Activated T-cell treated with anti-CD3 and anti-CD28 coated beads for 1 hour (primary cell): Measurements from ENCODE around the gene RAB40B.

ENCODE experiments used
- DNase-seq: peaks from one replicate; pipeline ENCODE4 v3.0.0-alpha.2; 2020; ENCODE audit warnings: low read depth

The RAB40B gene

DNA sequence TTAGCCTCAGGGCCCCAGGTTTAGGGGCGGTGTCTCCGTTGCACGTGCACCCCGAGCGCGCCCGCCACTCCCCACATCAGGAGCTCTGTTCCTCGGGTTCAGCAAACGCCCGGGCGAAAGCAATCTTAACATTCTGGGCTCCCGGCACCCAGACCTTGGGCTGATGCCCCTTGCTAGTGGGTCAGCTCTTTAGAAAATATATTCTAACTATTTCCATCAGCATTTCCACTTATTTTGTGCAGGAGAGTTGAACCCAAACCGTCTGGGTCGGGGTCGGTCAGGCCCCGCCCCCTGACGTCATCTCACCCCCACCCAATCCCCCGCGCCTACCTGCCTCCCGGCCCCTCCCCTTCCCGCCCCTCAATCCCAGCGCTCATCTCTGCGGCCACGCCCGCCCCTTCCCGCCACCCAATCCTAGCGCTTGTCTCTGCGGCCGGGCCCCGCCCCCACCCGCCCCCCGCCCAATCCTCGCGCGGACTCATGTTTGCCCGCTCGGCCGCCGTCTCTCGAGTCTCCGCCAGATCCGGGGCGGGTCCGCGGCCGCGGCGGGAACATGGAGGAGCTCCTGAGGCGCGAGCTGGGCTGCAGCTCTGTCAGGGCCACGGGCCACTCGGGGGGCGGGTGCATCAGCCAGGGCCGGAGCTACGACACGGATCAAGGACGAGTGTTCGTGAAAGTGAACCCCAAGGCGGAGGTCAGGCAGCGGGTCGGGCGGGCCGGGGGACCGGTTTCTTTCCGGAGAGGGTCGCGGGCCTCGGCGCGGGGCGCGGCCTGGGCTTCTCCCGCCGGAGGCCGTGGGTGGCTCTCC is 17.9 kb upstream of the RAB40B start, which contains the start of gene FN3KRP:
FN3KRP (plus strand) TSS at position 504 of the 808 bp plus-strand sequence; CDS start at position 554, 50 bp downstream.
- peak; percentile 93 for DNase-seq

DNA sequence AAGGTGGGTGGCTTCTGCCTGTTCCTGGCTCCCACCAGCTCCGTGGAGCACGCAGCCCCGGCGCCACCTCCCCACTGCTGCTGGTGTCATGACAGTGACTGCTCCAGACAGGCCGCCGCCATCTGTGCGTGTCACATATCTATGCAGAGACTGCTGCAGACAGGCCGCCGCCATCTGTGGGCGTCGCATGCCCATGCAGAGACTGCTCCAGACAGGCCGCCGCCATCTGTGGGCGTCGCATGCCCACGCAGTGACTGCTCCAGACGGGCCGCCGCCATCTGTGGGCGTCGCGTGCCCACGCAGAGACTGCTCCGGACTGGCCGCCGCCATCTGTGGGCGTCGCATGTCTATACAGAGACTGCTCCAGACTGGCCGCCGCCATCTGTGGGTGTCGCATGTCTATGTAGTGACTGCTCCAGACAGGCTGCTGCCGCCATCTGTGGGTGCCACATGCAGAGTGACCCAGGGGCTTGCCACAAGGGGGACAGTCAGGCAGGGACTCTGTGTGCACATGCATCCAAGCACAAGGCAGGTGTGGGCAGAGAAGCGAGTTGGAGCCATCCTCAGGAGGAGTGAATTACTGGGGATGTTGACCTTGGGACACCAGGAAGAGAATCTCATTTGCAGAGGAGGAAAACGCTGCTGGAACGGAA is 14.7 kb upstream of the RAB40B start:
- no peak for DNase-seq

DNA sequence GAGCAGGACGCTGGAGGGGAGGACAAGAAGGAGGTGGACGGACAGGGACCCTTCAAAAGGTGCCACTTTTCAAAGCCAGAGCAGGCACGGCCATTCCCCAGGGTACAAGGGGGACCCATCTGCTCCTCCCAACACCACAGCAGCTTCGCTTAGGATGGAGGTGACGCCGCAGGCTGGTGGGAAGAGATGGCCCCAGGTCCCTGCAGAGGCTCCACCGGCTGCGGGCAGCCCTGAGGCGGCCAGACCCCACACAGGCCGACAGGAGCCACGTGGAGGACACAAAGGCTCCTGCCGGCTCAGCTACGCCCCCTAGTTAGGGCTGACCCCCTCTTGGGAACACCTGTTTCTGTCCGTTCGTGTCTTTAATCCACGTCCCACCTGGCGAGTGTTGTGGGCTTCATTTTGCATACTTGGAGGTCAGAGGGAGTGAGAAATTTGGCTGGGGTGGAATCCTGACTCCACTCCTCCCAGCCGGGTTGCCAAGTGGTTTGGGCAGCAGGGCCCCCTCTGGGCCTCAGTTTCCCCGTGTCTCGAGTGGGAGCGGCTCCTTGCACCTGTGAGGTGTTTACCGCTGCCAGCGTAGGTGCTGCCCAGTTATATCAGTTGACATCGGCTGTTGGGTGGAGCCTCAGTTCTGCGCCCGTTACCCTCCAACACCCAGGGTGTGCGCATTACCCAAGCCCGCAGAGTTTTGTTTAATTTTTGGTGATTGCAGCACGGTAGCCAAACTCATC is 12.2 kb upstream of the RAB40B start:
- no peak for DNase-seq

DNA sequence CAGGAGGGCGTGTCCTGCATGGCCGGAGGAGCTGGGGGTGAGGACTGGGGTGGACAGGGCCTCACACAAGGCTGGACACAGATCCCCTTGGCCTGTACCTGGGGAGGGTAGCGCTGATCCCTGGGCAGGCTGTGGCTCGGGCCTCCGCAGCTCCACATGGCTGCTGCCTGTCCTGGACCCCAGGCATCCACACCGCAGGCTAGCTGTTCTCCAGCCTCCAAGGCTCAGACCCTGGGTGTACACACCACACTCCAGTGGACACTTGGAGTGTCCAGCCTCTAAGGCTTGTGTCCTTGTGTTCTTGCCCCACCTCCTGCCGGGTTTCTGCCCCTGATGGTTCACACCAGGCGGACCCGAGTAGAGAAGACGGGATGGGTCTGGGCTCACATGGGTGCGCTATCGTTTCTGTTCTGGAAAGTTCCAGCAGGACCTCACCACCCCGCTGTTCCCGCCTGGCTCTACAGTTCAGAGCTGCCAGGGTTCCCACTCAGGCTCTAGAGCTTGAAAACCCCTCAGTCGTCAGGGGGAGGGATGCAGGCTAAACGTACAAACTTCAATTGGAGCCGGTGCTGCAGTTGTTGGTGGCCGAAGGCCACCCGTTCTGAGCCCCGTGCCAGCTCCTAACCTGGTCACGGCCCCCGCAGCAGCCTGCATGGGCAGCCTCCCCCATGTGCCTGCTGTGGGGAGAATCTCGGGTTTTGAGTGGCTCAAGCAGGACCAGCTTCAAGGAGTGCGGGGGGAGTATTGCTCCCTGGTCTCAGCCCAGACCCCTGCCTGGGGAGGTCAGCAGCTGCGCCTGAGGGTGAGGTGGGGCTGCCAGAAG is 11.4 kb upstream of the RAB40B start:
- no peak for DNase-seq

DNA sequence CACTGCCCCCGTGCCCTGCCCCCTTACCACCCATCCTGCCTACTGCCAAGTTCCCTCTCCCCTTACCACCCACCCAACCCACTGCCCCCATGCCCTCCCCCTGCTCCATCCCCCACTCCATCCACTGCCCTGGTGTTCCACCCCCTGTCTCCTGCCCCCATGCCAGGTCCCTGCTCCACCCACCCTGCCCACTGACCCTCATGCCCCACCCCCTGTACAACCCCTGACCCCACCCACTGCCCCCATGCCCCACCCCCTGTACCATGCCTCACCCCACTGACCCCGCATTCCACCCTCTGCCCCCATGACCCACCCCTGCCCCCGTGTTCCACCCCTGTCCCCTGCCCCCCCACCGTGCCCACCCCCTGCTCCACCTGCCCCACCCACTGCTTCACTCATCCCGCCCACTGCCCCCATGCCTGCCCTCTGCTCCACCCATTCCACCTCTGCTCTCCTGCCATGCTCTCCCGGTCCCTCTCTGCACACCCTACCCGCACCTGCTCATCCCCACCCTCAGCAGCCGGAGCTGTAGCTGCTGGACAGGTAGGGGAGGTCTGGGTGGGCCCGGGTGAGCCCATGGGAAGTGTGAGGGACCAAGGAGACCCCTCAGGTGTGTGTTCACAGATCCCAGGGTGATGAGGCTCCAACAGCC is 10.7 kb upstream of the RAB40B start:
- DNase-seq = no peak

DNA sequence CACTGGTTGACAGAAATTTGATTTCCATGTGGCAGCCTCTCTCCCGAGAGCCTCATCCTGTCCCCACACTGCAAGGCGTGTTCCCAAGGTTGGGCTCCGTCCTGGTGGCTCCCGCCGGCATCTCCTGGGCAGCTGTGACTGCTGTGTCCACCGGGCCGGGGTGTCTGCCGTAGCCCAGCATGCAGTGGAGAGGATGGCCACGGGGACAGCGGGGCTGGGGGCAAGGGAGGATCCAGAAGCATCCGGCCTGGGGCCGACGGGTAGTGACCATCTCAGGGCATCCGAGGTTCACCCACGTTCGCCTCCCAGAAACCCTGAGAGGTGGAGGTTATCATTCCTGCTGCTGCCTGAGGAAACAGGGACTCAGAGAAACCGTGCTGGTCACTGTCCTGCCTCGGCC is 7.3 kb upstream of the RAB40B start:
- no peak for DNase-seq

GRCh38 chr17:82704886-82705285 is 6.4 kb upstream of the RAB40B start:
- no peak for DNase-seq

DNA sequence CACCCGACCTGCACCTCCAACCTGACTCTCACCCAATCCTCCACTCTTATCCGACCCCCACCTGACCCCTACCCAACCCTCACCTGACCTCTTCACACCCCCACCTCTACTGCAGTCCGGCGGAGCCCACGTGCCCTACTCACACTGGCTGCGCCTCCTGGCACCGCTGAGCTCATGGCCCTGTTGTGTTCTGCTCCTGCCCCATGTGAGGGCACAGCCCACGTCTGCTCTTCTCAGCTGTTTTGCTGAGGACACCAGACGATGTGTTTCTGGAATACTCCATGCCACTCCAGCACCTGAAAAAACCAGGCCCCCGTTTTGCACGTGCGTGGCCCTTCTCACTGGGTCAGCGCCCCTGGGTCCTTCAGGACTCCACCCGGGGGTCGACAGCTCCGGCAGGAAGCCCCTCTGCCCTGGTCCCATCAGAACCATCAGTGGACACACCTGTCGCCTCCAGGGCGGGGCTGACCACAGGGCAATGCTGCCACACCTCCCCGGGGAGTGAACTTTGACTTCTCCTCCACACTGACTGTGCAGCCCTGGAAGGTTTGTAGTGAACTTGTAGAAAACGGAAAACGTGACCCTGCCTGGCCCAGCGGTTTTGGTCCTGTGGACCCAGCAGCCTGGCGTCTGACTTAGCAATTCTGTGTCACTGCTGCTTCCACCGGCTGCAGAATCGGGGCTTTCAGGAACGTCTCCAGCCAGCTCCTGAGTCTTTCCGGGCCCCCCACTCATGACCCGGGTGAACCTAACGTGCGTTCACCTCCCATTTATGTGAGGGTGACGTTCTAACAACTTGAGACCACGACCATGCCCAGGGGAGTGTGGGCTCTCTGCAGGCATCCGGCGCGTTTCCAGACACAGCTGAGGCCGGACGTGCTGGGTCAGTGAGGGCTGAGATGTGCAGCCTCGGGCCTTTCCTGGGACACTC is 5.7 kb upstream of the RAB40B start:
- DNase-seq = no peak

GRCh38 chr17:82703036-82703745 is 4.7 kb upstream of the RAB40B start:
- no peak for DNase-seq

DNA sequence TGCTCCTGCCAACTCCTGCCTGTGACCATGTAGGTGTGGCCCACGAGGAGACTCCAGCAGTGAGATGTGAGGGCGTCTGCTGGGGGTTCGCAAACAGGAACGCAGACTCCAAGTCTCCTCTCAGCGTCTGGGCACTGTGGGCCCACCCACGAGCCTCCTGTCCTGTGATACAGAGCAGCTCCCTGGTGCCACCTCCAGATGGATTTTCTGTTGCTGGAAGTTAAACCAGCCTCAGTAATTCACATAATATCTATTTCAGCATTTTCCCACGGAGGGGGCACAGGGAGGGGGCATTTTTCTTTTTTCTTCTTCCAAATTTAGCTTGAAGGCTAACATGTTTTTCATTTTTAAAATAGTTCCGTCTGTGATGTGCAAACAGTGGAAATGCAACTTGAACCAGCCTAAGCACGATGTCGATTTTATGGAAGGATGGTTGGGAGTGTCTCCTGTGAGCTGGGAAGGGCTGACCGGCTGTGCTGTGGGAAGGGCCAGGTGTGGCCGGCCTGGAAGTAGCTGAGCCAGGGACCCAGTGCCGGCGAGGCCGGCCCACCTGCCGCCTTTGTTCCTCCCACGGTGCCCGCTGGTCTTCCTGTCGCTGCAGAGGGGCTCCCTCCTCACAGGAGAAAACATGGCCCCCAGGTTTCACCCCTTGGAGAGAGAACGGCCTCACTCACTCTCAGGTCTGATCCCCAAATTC is 3.9 kb upstream of the RAB40B start:
- DNase-seq = no peak

DNA sequence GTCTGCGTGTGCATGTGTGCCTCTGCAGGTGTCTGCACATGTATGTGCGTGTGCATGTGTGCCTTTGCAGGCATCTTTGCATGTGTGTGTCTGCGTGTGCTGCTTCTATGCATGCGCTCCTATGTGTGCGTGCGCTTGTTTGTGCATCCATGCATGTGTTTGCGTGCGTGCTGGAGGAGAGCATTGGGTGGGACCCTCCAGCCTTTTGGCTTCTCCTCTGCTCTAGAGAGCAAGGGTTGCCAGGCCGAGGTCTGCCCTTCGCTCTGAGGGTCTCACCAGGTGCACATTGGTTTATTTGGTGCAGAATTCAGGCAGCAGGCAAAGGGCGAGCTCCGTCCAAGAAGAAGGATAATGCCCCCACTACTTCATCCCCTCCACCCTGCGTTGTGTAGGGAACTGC is 1.1 kb upstream of the RAB40B start:
- DNase-seq = no peak

- DNase-seq = no peak
Observed at GRCh38 chr17:82698974-82699442, 510 bp upstream of the RAB40B start.

DNA sequence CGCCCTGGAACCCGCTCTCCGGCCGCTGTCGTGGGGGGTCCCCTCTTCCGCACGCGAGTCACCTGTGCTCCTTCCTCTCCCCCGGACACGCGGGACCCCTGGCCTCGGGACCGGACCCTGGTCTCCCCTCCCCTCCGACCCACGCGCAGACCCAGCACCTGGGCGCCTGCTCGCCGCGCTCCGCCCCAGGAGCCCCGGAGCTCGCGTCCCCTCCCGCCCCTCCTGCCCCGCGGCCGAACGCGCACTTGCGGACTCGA is 762 bp downstream of the RAB40B start:
- no peak for DNase-seq

GRCh38 chr17:82696916-82697807 is 1.3 kb downstream of the RAB40B start:
- no peak for DNase-seq

DNA sequence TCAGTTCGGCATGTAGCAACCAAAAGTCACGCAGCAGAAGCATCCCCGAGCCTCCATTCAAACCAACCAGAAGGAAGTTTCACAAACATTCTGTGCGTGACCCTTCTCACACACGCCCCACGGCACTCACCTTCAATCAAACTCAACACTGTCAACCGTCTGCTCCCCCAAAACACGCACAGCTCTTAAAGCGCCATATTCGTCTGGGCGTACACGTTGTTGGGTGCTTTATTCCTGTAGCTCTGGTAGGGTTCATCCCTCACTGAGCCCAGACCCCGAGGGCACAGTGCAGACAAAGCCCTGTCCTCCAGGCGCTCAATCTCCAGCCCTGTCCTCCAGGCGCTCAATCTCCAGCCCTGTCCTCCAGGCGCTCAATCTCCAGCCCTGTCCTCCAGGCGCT is 2.2 kb downstream of the RAB40B start:
- DNase-seq = no peak

DNA sequence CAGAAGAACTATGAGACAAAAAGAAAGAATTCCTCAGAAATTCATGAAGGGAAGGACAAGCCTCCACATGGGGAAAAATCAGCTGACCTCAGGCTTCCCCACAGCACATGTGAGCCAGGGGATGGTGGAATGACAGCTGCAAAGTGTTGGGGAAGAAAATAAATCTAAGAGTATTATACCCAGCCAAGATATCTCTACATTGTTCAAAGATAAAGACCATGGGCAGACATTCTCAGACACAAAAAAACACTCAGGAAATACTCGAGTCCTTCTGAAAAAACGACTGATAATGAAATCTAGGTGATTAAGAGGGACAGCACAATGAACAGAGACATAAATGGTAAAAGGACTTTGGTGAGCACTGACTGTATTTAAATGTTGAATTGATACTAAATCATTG is 3.9 kb downstream of the RAB40B start:
- DNase-seq = no peak

- no peak for DNase-seq
Observed at GRCh38 chr17:82693168-82693867, 5.2 kb downstream of the RAB40B start.

DNA sequence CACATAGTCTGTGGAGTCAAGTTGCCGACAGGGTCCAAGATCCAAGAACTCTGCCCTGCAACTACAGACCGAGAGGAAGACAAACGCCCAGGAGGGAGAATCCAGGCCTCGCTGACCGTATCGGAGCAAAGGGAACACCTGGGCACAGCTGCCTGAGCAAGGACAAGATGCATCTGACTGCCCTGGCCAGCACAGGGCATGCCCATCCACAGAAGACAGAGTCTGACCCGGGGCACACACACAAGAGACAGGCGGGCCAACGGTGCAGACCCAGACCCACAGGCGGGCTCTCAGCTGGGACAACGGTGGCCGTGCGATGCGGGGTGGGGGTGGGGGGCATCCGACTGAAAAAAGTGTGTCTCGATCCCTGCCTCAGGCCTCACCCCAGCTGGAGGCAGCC is 6.2 kb downstream of the RAB40B start:
- DNase-seq = no peak
